ENCODE measurements around the gene CRPPA.
A peak's percentile ranks its signal among the peaks of the same experiment; 100 is the strongest.

Gene CRPPA

DNA sequence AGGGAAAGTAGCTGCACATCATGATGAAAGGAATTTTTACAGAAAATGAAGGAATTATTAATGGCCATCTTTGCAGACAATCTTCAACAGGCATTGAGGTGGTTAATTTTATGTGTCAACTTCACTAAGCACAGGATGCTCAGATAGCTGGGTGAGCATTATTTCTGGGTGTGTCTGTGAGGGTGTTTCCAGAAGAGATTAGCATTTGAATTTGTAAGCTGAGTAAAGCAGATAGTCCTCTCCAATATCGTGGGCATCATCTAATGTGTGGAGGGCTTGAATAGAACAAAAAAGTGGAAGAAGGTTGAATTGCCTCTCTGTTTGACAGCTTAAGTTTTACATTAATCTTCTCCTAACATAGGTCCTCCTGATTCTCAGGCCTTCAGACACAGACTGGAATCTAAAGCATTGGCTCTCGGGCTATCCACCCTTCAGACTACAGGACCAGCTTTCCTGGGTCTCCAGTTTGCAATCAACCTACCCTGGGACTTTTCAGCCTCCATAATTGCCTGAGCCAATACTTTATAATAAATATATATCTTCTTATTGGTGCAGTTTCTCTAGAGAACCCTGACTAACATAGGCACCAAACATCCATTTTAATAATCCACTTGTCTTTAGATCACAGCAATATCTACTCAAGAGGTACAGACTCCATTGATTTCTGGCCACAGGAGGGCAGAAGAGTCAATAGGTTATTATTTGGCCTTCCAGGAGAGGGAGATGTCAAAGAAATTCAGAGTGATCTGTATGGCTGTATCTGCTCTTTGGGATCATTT, 10.5 kb upstream of the CRPPA start:
- TF ChIP-seq EZH2 (IDR thresholded peaks at IDR 0.05) (no peak), POLR2AphosphoS5 (IDR thresholded peaks at IDR 0.05; ENCODE audit: borderline replicate concordance, low read depth, low read length) (no peak), FOXP2 (optimal IDR thresholded peaks at IDR 0.05; ENCODE audit: control extremely low read depth, extremely low read length, insufficient read depth) (no peak)
- H3K36me3 ChIP-seq (ENCODE audit: insufficient read depth, low read length), result no peaks in the 10 kb centered on the region
- H3K27ac ChIP-seq, result no peak overlapping the region
- no peak overlapping the region for H3K4me3 ChIP-seq
- no peak overlapping the region for H3K9ac ChIP-seq (ENCODE audit: insufficient read length)
- DNase-seq (ENCODE audit: low read depth, low spot score), result no peak
- no peaks in the 10 kb centered on the region for H3K9me3 ChIP-seq (ENCODE audit: low read depth, low read length)

DNA sequence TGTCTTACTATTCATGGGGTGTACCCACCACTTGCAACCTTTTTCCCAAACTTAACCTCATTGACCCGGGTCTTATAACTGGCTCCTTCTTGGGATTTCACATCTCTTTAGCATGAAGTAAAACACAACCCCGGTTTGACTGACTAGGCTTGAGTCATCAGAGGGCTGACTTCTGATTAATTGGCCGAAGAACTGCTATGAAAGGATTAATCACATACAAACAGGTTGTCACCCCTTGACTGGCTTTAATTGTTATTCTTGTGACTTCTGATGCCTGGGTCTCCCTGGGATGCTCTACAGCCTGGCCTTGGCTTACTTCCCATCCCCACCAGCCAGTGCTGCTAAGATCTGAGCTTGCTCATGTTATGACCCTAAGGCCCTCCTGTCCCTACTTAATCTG, 8.8 kb upstream of the CRPPA start:
- Histone ChIP-seq H3K27ac (no peak overlapping the region), H3K9me3 (ENCODE audit: low read depth, low read length) (no peaks in the 10 kb centered on the region), H3K4me3 (no peak overlapping the region), H3K9ac (ENCODE audit: insufficient read length) (no peak overlapping the region), H3K36me3 (ENCODE audit: insufficient read depth, low read length) (no peaks in the 10 kb centered on the region)
- TF ChIP-seq EZH2 (IDR thresholded peaks at IDR 0.05) (no peak), POLR2AphosphoS5 (IDR thresholded peaks at IDR 0.05; ENCODE audit: borderline replicate concordance, low read depth, low read length) (no peak), FOXP2 (optimal IDR thresholded peaks at IDR 0.05; ENCODE audit: control extremely low read depth, extremely low read length, insufficient read depth) (no peak)
- DNase-seq (ENCODE audit: low read depth, low spot score), result no peak

DNA sequence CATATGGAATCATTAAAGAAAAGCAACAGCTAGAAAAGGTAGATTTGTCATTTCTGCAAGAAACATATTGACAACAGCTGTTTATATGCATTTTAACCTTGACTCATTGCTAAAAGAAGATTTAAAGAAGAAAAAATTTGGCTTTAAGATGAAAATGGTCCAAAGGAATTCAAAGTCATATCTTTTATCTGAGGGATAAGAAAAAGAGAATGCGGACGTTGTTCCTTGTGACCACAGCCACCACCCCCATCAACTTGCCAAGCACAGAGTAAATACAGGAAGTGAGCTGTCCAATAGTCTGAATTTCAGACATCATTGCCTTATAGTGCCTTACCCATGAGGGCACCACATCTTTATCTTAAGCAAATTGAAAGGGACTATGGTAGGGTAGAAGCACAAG, 7.3 kb upstream of the CRPPA start:
- Histone ChIP-seq H3K9ac (ENCODE audit: insufficient read length) (no peak overlapping the region), H3K4me3 (no peak overlapping the region), H3K9me3 (ENCODE audit: low read depth, low read length) (no peaks in the 10 kb centered on the region), H3K27ac (no peak overlapping the region), H3K36me3 (ENCODE audit: insufficient read depth, low read length) (no peaks in the 10 kb centered on the region)
- TF ChIP-seq FOXP2 (optimal IDR thresholded peaks at IDR 0.05; ENCODE audit: control extremely low read depth, extremely low read length, insufficient read depth) (no peak), EZH2 (IDR thresholded peaks at IDR 0.05) (no peak), POLR2AphosphoS5 (IDR thresholded peaks at IDR 0.05; ENCODE audit: borderline replicate concordance, low read depth, low read length) (no peak)
- DNase-seq (ENCODE audit: low read depth, low spot score), result no peak

DNA sequence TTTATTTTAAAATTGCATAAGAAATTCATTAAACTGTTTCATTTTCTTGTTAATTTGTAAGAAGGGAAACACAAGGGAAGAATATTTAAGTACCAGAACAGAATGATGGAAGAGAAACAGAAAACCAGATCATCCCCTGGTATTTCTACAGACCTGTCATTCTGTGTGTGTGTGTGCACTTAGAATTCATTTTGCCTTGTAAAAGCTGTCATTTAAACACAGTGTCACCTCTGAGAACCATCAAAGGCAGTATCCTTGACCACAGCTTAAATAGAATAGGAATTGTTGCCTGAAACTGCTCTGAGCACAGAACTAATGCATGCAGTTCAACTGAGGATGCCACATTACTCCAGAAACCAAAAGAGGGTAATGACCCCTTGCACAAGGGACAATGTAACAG, 6.8 kb upstream of the CRPPA start:
- no peaks in the 10 kb centered on the region for H3K36me3 ChIP-seq (ENCODE audit: insufficient read depth, low read length)
- no peak overlapping the region for H3K9ac ChIP-seq (ENCODE audit: insufficient read length)
- no peaks in the 10 kb centered on the region for H3K9me3 ChIP-seq (ENCODE audit: low read depth, low read length)
- H3K27ac ChIP-seq, result no peak overlapping the region
- TF ChIP-seq EZH2 (IDR thresholded peaks at IDR 0.05), result no peak
- DNase-seq (ENCODE audit: low read depth, low spot score), result no peak
- no peak overlapping the region for H3K4me3 ChIP-seq

DNA sequence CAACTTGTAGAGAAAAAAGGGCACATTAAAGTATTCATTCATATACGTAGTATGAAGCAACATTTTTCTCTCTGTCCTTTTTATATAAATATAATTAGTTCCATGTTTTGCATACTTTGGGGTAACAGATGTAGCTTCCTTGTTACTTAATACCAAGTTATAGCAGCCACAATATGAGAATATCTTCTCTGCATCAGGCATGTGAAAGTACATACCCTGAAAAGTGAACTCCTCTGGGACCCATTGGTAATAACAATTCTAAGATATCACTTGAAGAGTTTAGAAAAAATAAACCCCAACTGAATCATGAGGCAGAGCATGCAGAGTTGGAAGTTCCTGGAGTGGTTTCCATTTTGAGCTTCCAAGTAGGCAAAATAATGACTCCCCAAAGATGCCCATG, 2.4 kb upstream of the CRPPA start:
- no peak overlapping the region for H3K4me3 ChIP-seq
- H3K27ac ChIP-seq, result no peak overlapping the region
- DNase-seq (ENCODE audit: low read depth, low spot score), result no peak
- TF ChIP-seq FOXP2 (optimal IDR thresholded peaks at IDR 0.05; ENCODE audit: control extremely low read depth, extremely low read length, insufficient read depth) (no peak), EZH2 (IDR thresholded peaks at IDR 0.05) (no peak), POLR2AphosphoS5 (IDR thresholded peaks at IDR 0.05; ENCODE audit: borderline replicate concordance, low read depth, low read length) (no peak)
- no peaks in the 10 kb centered on the region for H3K36me3 ChIP-seq (ENCODE audit: insufficient read depth, low read length)
- no peak overlapping the region for H3K9ac ChIP-seq (ENCODE audit: insufficient read length)
- no peaks in the 10 kb centered on the region for H3K9me3 ChIP-seq (ENCODE audit: low read depth, low read length)

DNA sequence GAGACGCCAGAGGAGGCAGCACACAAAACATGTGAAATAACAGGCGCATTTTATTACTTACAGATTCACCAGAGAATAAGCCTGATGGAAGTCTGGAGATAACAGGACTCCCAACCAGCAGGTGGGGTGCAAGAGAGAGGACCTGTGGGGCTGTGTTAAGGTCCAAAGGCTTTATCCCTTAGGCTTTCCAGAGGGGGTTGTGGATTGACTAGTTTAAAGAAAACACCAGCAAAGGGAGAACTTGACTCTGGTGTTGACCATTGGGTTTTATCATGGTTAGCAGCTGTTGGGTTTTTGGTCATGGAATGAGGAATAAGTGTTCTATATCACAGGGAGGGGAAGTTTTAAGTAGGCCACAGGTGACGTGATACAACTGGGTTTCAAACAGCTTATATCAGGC, 1.6 kb upstream of the CRPPA start:
- H3K9me3 ChIP-seq (ENCODE audit: low read depth, low read length), result no peaks in the 10 kb centered on the region
- H3K36me3 ChIP-seq (ENCODE audit: insufficient read depth, low read length), result no peaks in the 10 kb centered on the region
- no peak overlapping the region for H3K9ac ChIP-seq (ENCODE audit: insufficient read length)
- no peak for TF ChIP-seq EZH2 (IDR thresholded peaks at IDR 0.05)
- no peak overlapping the region for H3K4me3 ChIP-seq
- no peak overlapping the region for H3K27ac ChIP-seq
- DNase-seq (ENCODE audit: low read depth, low spot score), result no peak

DNA sequence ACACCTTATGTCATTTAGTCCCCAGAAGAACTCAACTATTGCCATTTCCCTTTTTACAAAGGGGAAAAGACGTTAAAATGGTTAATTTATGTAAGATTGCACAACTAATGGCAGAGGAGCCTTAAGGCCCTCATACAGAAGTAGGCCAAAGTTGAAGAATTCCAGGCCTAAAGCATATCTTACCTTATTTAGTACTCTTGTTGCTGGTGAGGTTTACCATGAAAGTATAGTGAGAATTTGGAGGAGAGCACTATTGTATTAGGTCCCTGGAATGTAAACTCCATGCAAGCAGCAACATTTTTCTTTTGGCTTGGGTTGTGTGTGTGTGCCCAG, 731 bp upstream of the CRPPA start:
- Histone ChIP-seq H3K27ac (no peak overlapping the region), H3K9me3 (ENCODE audit: low read depth, low read length) (no peaks in the 10 kb centered on the region), H3K4me3 (no peak overlapping the region), H3K9ac (ENCODE audit: insufficient read length) (no peak overlapping the region), H3K36me3 (ENCODE audit: insufficient read depth, low read length) (no peaks in the 10 kb centered on the region)
- no peak for TF ChIP-seq EZH2 (IDR thresholded peaks at IDR 0.05)
- no peak for TF ChIP-seq FOXP2 (optimal IDR thresholded peaks at IDR 0.05; ENCODE audit: control extremely low read depth, extremely low read length, insufficient read depth)
- TF ChIP-seq POLR2AphosphoS5 (IDR thresholded peaks at IDR 0.05; ENCODE audit: borderline replicate concordance, low read depth, low read length), result no peak
- no peak for DNase-seq (ENCODE audit: low read depth, low spot score)

DNA sequence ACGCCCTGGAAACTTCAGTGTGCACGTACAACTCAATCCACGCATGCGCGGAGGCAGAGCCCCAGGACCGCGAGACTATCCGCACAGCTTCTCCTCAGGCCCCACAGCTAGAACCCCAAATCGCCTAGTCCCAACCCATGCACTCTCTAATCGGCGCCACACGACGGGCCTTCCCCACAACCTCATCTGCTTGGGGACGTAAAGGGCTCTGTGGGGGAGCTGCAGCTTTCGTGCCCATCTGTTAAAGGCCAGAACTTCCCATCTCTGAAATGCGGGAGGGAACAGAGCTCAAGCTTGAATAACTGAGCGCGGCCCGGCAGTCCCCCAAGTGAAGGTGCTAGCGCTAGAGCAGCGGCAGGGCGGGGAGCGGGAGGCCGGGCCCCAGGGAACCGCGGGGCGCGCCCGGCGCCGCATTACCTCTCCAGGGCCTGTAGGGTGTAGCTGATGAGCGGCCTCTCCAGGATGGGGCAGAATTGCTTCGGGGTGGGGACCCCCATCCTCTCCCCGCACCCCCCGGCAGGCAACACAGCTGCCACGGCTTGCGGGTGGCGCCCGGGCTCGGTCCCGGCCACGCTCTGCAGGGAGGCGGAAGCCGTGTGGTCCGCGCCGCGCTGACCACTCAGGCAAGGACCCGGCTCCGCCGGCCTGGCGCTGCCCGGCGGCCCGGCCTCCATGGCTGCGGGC, 547 bp downstream of the CRPPA start:
- H3K9me3 ChIP-seq (ENCODE audit: low read depth, low read length), result no peaks in the 10 kb centered on the region
- no peak for DNase-seq (ENCODE audit: low read depth, low spot score)
- no peak overlapping the region for H3K9ac ChIP-seq (ENCODE audit: insufficient read length)
- no peak for TF ChIP-seq EZH2 (IDR thresholded peaks at IDR 0.05)
- no peak for TF ChIP-seq FOXP2 (optimal IDR thresholded peaks at IDR 0.05; ENCODE audit: control extremely low read depth, extremely low read length, insufficient read depth)
- peak; percentile 37; the same call in 1 of the 2 replicates for TF ChIP-seq POLR2AphosphoS5 (IDR thresholded peaks at IDR 0.05; ENCODE audit: borderline replicate concordance, low read depth, low read length)
- H3K36me3 ChIP-seq (ENCODE audit: insufficient read depth, low read length), result no peaks in the 10 kb centered on the region
- no peak overlapping the region for H3K27ac ChIP-seq
- H3K4me3 ChIP-seq, result no peak overlapping the region

DNA sequence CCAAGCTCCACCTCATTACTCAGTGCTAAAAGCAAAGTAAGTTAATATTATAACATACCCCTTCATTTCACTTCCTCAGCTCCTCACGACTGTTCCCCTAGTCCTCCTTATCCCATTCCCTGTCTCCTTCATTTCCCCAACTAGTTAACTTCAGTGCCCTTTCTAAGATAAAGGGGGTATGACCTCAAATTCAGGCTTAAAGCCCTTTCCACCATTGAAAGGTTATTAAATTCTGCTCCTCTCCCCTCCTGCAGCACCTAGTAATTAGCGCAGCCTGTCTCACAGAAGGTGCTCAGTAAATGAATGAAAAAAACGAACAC, 1.0 kb downstream of the CRPPA start:
- Histone ChIP-seq H3K36me3 (ENCODE audit: insufficient read depth, low read length) (no peaks in the 10 kb centered on the region), H3K4me3 (no peak overlapping the region), H3K9me3 (ENCODE audit: low read depth, low read length) (no peaks in the 10 kb centered on the region), H3K27ac (no peak overlapping the region), H3K9ac (ENCODE audit: insufficient read length) (no peak overlapping the region)
- no peak for DNase-seq (ENCODE audit: low read depth, low spot score)
- TF ChIP-seq FOXP2 (optimal IDR thresholded peaks at IDR 0.05; ENCODE audit: control extremely low read depth, extremely low read length, insufficient read depth) (no peak), EZH2 (IDR thresholded peaks at IDR 0.05) (no peak), POLR2AphosphoS5 (IDR thresholded peaks at IDR 0.05; ENCODE audit: borderline replicate concordance, low read depth, low read length) (no peak)
